GM19043 (cell line): Measurements from ENCODE around the gene ZBTB32.

Experiments
- ATAC-seq: cut with Tn5 transposase; IDR thresholded peaks from one replicate; pipeline ENCODE4 v1.9.1; 2021; ENCODE audit warnings: low read depth; ENCODE audit not compliant: unreplicated experiment

Gene ZBTB32

DNA sequence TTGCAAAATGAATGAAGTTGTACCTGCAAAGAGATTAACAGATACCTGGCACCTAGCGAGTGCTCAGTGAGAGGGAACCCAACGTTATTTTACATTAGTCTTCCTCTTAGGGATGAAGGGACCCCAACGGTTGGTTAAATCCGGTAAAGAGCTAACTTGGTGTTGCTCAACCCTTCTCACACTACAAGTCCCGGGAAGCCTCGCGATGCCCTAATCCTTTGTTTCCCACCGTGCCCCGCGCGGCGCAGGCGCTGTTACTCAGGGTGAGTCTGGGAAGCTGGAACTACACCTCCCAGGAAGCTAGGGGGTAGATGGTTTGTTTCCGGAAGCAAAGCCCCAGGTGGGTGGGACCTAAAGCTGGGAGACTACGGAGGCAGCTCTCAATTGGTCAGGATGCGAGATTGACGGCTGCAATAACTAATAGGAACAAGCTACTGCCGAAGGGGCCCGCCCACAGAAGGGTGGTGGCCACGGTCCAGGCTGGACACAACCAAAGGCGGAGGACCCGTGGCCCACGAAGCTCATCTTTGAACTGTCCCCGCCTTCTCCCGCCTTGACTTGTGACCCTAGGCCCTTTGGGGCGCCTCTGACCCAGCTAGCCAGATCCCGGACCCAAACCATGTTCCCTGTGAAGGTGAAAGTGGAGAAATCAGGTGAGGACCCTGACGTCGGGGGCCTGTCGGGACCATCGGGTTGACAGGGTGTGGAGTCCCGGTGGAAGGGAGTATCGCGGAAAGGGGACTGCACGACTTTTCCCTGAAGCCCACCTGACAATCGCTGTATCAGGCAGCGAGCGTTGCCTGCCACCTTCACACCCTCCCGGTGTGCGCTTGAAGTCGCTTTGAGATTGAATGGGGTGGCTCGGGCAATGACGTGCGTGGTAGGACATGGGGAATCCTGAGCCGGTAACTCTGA, 44.0 kb downstream of the ZBTB32 start, which contains the start of gene LIN37:
Gene LIN37, plus strand, starts transcription at position 471 of the 915 bp plus-strand sequence. Its CDS starts 149 bp downstream, at position 620.
- peak; percentile 81 for ATAC-seq

GRCh38 chr19:35750167-35750566, 45.8 kb downstream of the ZBTB32 start:
- no peak for ATAC-seq

DNA sequence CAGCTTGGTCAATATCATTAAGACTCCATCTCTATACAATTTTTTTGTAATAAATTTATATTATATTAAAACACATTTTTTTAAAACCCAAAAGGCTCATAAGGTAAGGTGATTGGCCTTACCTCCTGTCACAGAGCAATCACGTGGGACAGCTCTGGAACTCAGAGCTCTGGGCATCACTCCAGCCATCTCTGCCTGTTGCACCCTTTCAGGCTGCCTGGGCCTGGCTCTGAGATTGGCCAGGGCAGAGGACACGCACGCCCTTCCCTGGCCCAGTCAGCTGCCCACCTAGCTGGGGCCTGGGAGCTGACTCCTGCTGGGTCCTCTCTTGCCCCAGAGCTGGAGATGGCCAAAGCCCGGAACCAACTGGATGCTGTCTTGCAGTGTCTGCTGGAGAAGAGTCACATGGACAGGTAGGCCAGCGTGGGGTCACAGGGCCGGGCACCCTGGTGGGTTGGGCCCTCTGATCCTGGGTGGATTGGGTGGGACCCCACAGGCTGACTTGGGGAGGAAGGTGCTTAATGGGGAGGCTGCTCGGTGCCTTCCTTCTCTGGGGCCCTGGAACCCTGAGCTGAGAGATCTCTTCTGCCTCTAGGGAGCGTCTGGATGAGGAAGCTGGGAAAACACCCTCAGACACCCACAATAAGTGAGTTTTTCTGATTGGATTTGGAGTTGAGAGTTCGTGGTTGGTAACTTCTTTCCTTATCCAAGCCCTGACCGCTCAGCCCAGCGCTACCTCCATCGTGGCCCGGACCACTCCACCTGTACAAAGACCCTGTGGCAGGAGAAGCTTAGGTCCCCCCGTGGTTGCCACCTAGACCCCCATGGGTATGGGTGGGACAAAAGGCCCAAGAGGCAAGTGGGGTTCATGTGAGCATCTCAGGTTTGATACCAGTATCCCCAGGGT, 47.7 kb downstream of the ZBTB32 start:
- no peak for ATAC-seq

- no peak for ATAC-seq
Observed at GRCh38 chr19:35752746-35753350, 48.5 kb downstream of the ZBTB32 start.

- ATAC-seq = no peak
Observed at GRCh38 chr19:35753634-35754369, 49.4 kb downstream of the ZBTB32 start.

DNA sequence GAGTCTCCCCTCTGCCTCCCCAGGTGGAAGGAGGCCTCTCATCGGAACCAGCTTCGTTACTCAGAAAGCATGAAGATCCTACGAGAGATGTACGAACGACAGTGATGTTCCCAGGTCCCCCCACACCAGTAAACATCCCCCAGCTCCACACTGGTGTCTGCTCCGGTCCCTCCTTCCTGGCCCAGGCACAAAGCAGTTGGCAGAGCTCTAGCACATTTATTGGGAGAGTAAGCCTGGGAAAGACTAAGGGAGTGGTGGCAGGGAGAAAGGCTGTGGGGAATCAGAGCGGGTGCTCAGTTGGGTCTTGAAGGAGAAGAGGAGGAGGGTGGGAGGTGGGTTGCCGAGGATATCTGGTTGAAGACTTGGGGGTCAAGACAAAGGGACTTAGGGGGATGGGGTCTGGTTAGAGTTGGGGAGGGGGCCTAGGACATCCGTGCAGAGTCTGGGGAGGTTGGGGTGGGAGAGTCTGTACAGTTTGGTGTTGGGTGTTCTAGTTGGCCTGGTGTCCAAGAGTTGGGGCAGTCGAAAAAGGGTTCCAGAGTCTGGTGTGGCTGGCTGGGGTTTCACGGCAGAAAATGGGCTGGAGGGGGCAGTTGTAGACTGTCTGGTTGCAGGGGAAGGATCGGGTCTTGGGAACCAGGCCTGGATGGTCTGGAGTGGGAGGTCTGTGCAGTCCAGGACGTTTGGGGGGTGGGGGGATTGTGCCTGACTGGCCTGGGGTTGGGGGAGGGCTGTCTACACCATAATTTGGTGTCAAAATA, 50.2 kb downstream of the ZBTB32 start:
- ATAC-seq = no peak

- no peak for ATAC-seq
Observed at GRCh38 chr19:35755131-35755549, 50.8 kb downstream of the ZBTB32 start.

- ATAC-seq = no peak
Observed at GRCh38 chr19:35755550-35756376, 51.4 kb downstream of the ZBTB32 start.

GRCh38 chr19:35756377-35757230, 52.2 kb downstream of the ZBTB32 start, which contains the start of gene HSPB6:
Gene HSPB6, minus strand, starts transcription at chr19:35757029. Its CDS starts 21 bp downstream, at chr19:35757008.
- ATAC-seq = no peak

DNA sequence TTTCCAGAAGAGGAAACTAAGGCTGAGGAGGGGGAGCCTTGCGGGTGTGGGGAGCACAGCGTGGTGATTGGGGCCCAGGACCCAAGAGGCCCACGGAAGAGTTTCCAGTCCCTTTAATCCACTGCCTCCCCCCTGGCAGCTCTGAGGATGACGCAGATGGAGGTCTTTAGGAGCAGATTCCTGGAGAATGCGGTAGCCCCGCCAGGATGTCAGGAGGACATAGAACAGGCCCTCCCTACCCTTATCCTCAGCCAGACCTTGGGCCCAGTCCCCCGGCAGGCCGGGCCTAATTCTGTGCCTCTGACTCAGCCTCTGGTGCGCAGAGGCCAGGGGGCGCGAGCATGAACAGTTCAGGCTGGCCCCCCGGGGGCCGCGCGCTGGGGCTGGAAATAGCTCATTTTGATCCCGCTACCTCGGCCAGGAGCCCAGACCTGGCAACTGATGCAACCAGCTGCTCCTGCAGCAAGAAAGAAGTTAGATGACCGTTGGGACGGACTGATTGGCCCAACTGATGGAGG, 52.9 kb downstream of the ZBTB32 start:
- ATAC-seq = no peak

DNA sequence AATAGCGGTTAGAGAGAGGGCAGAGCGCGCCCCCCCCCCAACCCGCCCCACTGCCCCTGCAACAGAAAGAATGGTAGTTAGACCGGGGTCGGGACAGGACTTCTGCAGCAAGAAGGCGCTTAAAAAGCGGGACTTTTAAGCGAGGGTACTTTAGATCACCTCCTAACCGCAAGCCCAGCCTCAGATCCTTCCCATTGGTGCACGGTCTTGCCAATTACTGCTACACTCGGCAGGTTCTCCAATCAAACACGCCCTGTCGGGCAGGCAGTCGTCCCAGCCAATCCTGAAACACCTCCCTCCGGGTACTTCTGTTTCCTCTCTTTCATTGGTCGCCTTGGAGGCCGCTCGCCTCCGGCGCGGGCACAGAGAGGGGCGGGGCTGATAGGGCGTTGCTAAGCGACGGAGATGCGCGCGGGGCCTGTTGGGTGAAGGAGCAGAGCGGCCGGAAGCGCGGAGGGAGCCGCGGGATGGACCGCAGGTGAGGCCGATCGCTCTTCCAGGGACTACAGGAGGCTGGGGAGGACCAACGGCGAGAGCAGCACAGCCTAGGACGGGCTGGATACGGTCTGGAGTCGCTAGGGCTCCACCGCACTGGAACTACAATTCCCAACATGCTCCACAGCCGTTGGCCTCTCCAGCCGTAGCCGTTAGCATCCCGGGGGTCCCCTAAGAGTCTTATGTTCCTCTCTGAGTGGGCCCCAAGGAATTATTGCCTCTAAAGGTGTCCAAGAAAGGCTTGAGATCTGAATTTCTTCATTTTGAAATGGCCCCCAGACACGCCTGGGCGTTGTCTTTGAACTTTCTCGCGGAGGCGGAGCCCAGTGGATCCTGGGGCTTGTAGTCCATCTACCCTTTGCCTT, 53.6 kb downstream of the ZBTB32 start, which contains the start of gene PROSER3:
Gene PROSER3, plus strand, starts transcription at position 428 of the 860 bp plus-strand sequence. Its CDS starts 40 bp downstream, at position 468.
- peak; percentile 99 for ATAC-seq

- ATAC-seq = no peak
Observed at GRCh38 chr19:35759697-35760096, 55.3 kb downstream of the ZBTB32 start.

DNA sequence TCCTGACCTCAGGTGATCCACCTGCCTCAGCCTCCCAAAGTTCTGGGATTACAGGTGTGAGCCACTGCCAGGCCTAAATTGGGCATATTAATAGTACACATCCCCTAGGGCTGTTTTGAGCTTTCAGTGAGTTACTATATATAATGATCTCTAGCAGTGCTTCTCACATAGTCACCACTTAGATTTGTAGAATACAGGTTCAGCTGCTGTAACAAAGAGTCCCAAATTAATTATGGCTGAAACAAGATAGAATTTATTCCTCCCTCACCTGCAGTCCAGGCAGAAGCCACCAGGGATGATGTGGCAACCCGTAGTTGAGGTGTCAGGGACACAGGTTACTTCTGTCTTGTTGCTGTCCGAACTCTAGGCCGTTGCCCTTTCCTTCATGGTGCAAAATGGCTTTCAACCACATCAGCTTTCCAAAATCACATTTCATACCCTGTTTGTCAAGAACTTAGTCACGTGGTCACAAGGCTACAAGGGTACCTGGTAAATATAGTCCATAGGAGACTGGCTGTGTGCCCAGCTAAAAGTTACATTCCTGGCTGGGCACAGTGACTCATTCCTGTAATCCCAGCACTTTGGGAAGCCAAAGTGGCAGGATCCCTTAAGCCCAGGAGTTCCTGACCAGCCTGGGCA, 56.5 kb downstream of the ZBTB32 start:
- ATAC-seq = no peak

- ATAC-seq = no peak
Observed at GRCh38 chr19:35764432-35765315, 60.3 kb downstream of the ZBTB32 start.
